IPS-18c (cell line): Measurements from ENCODE around the gene C16orf86.
A peak's percentile ranks its signal among the peaks of the same experiment; 100 is the strongest.

Source experiments
- H3K4me3 ChIP-seq: 2 replicates; pipeline ENCODE4 v1.7.0; 2013; ENCODE audit warnings: low read depth, mild to moderate bottlenecking, low read length, moderate library complexity; ENCODE audit not compliant: insufficient read depth
- H3K9me3 ChIP-seq: one replicate; pipeline ENCODE4 v1.6.1; 2013; ENCODE audit warnings: mild to moderate bottlenecking, low read length, moderate library complexity; ENCODE audit not compliant: control insufficient read depth, insufficient read depth

Gene C16orf86

DNA sequence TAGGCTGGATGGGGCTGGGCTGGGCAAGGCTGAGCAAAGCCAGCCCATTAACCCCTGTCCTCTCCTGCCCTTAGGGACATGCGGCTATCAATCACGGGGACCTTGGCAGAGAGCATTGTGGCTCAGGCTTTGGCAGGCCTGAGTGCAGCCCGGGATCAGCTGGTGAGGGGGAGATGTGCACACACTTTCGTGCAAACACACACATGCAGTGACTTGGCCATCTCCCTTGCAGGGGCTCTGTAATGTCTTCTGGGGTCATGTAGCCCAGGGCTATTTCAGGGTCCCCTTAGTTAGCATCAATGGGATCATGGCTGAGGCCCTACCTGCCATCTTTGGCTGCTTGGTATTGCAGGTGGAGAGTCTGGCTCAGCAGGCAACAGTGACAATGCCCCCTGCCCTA, 14.8 kb upstream of the C16orf86 start:
- H3K4me3 ChIP-seq: no peak overlapping the region

DNA sequence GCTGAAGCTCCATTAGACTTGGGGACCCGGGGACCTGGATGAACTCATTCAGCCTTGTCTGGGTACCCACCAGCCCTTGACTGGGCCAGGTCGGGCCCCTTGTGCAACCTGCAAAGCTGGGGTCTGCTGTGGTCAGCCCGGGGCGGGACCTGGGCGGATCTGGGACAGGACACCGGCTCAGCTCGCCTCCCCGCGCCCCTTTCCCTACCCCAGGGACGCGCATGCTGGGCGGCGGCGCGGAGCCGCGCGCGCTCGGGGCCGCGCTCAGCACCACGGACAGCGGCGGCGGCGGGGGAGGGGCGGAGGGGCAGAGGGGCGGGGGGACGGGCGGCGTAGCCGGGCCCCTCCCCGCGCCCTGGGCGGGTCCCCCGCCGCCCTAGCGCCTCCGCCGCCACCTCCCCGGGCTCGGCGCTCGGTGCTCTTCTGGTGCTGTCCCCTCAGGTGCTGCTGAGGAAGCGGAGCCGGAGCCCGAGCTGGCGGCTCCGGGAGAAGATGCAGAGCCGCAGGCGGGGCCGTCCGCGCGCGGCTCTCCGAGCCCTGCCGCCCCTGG, 14.0 kb upstream of the C16orf86 start:
- peak overlapping the region; percentile 63 for H3K4me3 ChIP-seq
- no peaks in the 10 kb centered on the region for H3K9me3 ChIP-seq

More for the DNA sequence above, 14.8 kb upstream of the C16orf86 start:
- no peaks in the 10 kb centered on the region for H3K9me3 ChIP-seq

DNA sequence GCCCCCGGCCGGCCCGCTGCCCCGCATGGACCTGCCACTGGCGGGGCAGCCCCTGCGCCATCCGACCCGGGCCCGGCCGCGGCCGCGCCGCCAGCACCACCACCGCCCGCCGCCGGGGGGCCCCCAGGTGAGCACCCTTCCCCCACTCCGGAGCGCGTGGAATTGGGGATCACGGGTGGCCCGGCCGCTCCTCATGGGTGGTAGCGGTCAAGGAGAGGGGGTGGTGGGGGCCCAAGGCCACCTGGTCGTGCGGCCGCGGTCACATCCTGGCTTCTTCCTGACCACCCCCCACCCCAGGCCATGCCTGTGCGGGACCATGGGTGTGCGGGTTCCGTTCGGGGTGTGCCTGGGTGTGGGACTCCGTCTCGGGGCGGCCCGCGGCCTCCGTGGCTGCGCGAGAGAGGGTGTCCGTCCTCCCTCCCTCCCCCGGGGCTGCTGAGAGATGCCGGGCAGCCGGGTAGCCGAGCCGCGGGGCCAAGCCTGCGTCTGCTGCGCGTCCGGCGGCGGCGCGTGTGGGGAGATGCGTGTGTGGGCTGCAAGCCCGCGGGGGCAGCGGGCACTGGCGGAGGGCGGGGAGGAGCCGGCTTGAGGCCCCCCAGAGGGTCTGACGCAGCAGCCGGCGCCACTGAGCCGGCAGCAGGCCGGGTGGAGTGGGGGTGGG, 13.4 kb upstream of the C16orf86 start:
- H3K4me3 ChIP-seq: peak overlapping the region; percentile 63
- no peaks in the 10 kb centered on the region for H3K9me3 ChIP-seq

DNA sequence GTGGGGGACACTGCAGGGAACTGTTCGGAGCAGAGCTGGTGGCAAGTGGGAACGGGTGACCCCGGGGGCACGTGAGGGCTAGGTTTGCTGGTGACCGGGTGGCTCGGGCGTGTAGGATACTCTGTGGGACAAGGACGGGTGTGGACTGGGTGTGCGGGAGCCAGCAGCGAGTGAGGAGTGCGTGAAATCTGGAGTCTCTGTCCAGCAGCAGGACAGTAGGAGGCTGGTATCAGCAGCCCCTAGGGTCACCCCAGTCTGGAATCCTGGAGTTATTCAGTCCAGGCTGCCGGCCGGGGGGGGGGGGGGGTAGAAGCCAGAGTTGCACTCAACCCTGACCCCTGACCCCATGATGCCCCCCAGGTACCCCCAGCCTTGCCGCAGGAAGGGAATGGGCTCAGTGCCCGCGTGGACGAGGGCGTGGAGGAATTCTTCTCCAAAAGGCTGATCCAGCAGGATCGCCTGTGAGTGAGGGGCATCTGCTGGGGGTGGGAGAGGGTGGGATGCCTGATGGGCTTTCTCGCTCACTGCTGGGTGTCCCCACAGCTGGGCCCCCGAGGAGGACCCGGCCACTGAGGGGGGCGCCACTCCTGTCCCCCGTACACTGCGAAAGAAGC, 12.7 kb upstream of the C16orf86 start:
- H3K4me3 ChIP-seq: peak overlapping the region; percentile 63
- H3K9me3 ChIP-seq: no peaks in the 10 kb centered on the region

- H3K9me3 ChIP-seq: no peaks in the 10 kb centered on the region
- H3K4me3 ChIP-seq: no peak overlapping the region
Measured at GRCh38 chr16:67654403-67654911, 12.2 kb upstream of the C16orf86 start.

DNA sequence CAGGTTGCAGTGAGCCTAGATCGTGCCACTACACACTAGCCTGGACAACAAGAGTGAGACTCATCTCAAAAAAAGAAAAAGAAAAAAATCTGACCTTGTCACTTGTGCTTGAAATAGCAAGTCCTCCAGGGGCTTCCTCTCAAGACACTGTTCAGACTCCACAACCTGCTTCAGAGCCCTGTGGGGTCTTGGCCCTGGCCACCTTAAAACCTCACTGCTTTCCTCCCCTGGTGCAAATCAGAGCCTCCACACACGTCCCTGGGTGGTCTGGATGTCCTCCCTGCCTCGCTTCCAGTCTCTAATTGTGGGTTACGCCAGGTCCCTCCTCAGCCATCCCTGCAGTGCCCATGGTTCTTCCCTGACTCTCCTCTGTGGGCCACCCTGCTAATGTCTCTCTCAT, 11.3 kb upstream of the C16orf86 start:
- Histone ChIP-seq H3K4me3 (no peak overlapping the region), H3K9me3 (no peaks in the 10 kb centered on the region)

DNA sequence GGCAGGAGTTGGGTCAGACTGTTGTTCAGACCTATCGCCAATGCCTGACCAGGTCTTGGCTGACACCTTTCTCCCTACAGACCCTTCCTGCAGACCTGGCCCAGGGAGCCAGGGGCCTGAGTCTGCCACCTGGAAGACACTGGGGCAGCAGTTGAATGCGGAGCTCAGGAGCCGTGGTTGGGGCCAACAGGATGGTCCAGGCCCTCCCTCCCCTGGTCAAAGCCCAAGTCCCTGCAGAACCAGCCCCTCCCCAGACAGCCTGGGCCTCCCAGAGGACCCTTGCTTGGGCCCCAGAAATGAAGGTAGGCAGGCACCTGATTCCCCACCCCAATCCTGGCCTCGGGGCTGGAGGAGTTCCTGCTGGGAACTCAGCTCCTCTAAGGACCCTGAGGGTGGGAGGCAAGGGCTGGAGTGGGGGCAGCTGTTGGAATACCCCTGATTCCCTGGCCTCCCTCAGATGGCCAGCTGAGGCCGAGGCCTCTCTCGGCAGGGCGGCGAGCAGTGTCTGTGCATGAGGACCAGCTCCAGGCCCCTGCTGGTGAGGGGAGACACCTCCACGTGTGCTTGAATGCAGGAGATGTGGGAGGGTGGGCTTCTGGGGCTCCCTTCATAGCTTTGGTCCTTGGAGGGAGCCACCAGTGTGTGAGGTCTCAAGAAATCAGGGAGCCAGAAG, 10.1 kb upstream of the C16orf86 start:
- Histone ChIP-seq H3K4me3 (no peak overlapping the region), H3K9me3 (no peaks in the 10 kb centered on the region)

GRCh38 chr16:67657017-67657608, 9.5 kb upstream of the C16orf86 start:
- H3K9me3 ChIP-seq: no peaks in the 10 kb centered on the region
- no peak overlapping the region for H3K4me3 ChIP-seq

DNA sequence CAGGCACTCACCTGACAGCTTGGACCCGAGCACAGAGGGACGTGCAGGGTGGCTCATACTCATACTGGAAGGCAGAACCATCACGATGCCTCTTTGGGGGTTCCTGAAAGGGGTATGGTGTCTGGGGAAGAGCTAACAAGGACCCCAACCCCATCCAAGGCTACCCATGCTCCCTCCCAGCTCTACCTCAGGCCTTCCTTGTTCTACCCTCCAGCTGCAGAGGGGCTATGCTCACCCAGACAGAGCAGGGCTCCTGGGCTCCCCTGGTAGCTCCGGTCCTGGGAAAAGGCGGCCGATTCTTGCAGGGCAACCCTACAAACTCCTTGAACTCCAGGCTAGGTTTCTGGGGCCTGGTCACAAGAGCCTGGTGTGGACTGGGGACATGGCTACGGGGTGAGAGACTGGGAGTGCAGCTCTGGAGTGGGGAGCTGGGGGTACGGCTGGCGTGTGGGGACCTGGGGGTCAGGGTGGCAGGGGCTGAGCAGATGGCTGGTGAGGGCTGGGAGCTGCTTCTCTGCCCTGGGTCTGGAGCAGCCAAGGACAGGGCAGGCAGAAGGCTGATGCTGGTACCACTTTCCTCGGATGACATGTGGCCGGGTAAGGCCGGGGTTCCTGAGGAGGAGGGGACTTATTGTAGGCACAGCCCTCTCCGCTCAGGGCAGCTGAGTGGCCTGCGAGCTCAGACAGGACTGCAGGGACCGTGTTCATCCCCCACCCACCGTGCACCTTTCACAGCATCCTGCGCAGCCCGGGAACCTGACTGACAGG, 8.7 kb upstream of the C16orf86 start:
- Histone ChIP-seq H3K9me3 (no peaks in the 10 kb centered on the region), H3K4me3 (no peak overlapping the region)

GRCh38 chr16:67658849-67659674, 7.6 kb upstream of the C16orf86 start:
- no peaks in the 10 kb centered on the region for H3K9me3 ChIP-seq
- peak overlapping the region; percentile 68 for H3K4me3 ChIP-seq

- Histone ChIP-seq H3K9me3 (no peaks in the 10 kb centered on the region), H3K4me3 (peak within 1 kb of the TSS; percentile 68)
Measured at GRCh38 chr16:67659675-67660563, 6.7 kb upstream of the C16orf86 start, which contains the start of gene ACD. TSS of gene ACD (minus strand) at chr16:67660260. CDS start at chr16:67660220, 40 bp downstream.

- Histone ChIP-seq H3K9me3 (no peaks in the 10 kb centered on the region), H3K4me3 (peak within 1 kb of the TSS; percentile 68)
Measured at GRCh38 chr16:67660564-67661028, 6.0 kb upstream of the C16orf86 start, which contains the start of gene PARD6A. TSS of gene PARD6A (plus strand) at chr16:67660960. CDS start at chr16:67661039, 79 bp downstream.

- H3K9me3 ChIP-seq: no peaks in the 10 kb centered on the region
- peak overlapping the region; percentile 68 for H3K4me3 ChIP-seq
Measured at GRCh38 chr16:67661101-67661761, 5.4 kb upstream of the C16orf86 start.

- peak overlapping the region; percentile 68 for H3K4me3 ChIP-seq
Measured at GRCh38 chr16:67661886-67662652, 4.5 kb upstream of the C16orf86 start.

More at GRCh38 chr16:67661886-67662652, 4.5 kb upstream of the C16orf86 start:
- H3K9me3 ChIP-seq: no peaks in the 10 kb centered on the region
